HepG2 (cell line): ENCODE results near the gene CLDN7. TPM values are rescaled to one million over a fixed set of nuclear protein-coding genes. Genes with fewer than 3 reads are reported as not detected.

Experiments
- CHD2 ChIP-seq: IDR thresholded peaks from 2 replicates; pipeline ENCODE4 v1.6.1; 2011; ENCODE audit warnings: low read depth, low read length, improper control_type of control experiment
- EEA1 ChIP-seq: sonication (generic); formaldehyde crosslinking; IDR thresholded peaks from 2 replicates; pipeline ENCODE4 v1.5.1; 2020; ENCODE audit warnings: mild to moderate bottlenecking, missing genetic modification reagents, borderline replicate concordance
- HNF1B ChIP-seq: sonication (generic); formaldehyde crosslinking; IDR thresholded peaks from 2 replicates; pipeline ENCODE4 v1.5.1; 2020; ENCODE audit warnings: mild to moderate bottlenecking, moderate library complexity, missing genetic modification reagents
- HNRNPL ChIP-seq: fragments of 200-400 bp; formaldehyde crosslinking; IDR thresholded peaks from 2 replicates; pipeline ENCODE4 v1.6.1; 2017; ENCODE audit warnings: mild to moderate bottlenecking, low read depth, low read length
- HNRNPLL ChIP-seq: fragments of 200-400 bp; formaldehyde crosslinking; IDR thresholded peaks from 2 replicates; pipeline ENCODE4 v1.6.1; 2017; ENCODE audit warnings: mild to moderate bottlenecking, low read depth, low read length; ENCODE audit not compliant: poor library complexity, severe bottlenecking
- NFAT5 ChIP-seq: sonication (generic); formaldehyde crosslinking; IDR thresholded peaks from 2 replicates; pipeline ENCODE4 v1.4.0; 2020; ENCODE audit warnings: missing genetic modification reagents
- PATZ1 ChIP-seq: sonication (generic); formaldehyde crosslinking; IDR thresholded peaks from 2 replicates; pipeline ENCODE4 v1.4.0; 2020; ENCODE audit warnings: missing genetic modification reagents
- PRPF4 ChIP-seq: fragments of 200-400 bp; formaldehyde crosslinking; IDR thresholded peaks from 2 replicates; pipeline ENCODE4 v1.6.1; 2016; ENCODE audit warnings: low read length, low read depth; ENCODE audit not compliant: poor library complexity, severe bottlenecking
- RFXAP ChIP-seq: sonication (generic); formaldehyde crosslinking; IDR thresholded peaks from 2 replicates; pipeline ENCODE4 v1.4.0; 2020; ENCODE audit warnings: missing genetic modification reagents, borderline replicate concordance
- SIN3B ChIP-seq: fragments of 150-350 bp; IDR thresholded peaks from 2 replicates; pipeline ENCODE4 v1.6.1; 2014; ENCODE audit warnings: low read length
- SRSF1 ChIP-seq: fragments of 200-400 bp; formaldehyde crosslinking; optimal IDR thresholded peaks from 2 replicates; pipeline ENCODE3; 2017; ENCODE audit warnings: mild to moderate bottlenecking, low read depth, low read length, moderate library complexity
- TOE1 ChIP-seq: sonication (generic); formaldehyde crosslinking; IDR thresholded peaks from 2 replicates; pipeline ENCODE4 v1.4.0; 2020; ENCODE audit warnings: mild to moderate bottlenecking, missing genetic modification reagents
- ZNF143 ChIP-seq: sonication (generic); formaldehyde crosslinking; IDR thresholded peaks from 2 replicates; pipeline ENCODE4 v1.4.0; 2020; ENCODE audit warnings: missing genetic modification reagents
- ZNF33A ChIP-seq: sonication (generic); formaldehyde crosslinking; IDR thresholded peaks from 2 replicates; pipeline ENCODE4 v1.5.1; 2020; ENCODE audit warnings: missing genetic modification reagents, mild to moderate bottlenecking, moderate library complexity, borderline replicate concordance
- ZNF44 ChIP-seq: sonication (generic); formaldehyde crosslinking; IDR thresholded peaks from 2 replicates; pipeline ENCODE4 v1.5.1; 2020; ENCODE audit warnings: mild to moderate bottlenecking, missing genetic modification reagents
- ZNF704 ChIP-seq: sonication (generic); formaldehyde crosslinking; IDR thresholded peaks from 2 replicates; pipeline ENCODE4 v1.8.1; 2023; ENCODE audit warnings: mild to moderate bottlenecking, inconsistent platforms, moderate library complexity, missing genetic modification reagents, borderline replicate concordance
- ZNF891 ChIP-seq: sonication (generic); formaldehyde crosslinking; IDR thresholded peaks from 2 replicates; pipeline ENCODE4 v1.5.0; 2020; ENCODE audit warnings: mild to moderate bottlenecking, missing genetic modification reagents
- polyA plus RNA-seq, 8 experiments: library from polyadenylated mRNA; depleted of rRNA in 3 of 8; stranded (reverse) in 7 of 8; unstranded in 1 of 8; fragments of >200 nt; fragmentation: Illumina TruSeq in 4 of 8; extraction: Trizol in 4 of 8; gene quantifications; 2 replicates each; pipeline versions ENCODE4 v1.2.1 to v1.2.3, GENCODE V29; 2011 to 2016; ENCODE audit warnings: low read depth in 4 of 8, missing spikeins in 1 of 8, mixed read lengths in 1 of 8; ENCODE audit not compliant: insufficient read depth in 1 of 8
- total RNA-seq, 5 experiments: library from RNA; depleted of rRNA; stranded (reverse); fragments of >200 nt; fragmentation: Illumina TruSeq; extraction: Trizol; gene quantifications; 2 replicates each; pipeline ENCODE4 v1.2.3, GENCODE V29; 2016; ENCODE audit warnings: low read depth in 1 of 5

CLDN7 gene
- total and polyA plus RNA-seq, 2 of the 13 experiments (the other 11 are each of a cell fraction or from before 2014, with no cell fraction given), result not detected

GRCh38 chr17:7239091-7240027 is 22.9 kb downstream of the CLDN7 start, which contains the start of gene PHF23 (continued):
- TF ChIP-seq HNRNPLL (peak; percentile 97), ZNF33A (CRISPR knock-in tag) (no peak), RFXAP (CRISPR knock-in tag) (0 out of 2 replicates have a peak, but pooled peaks have one; percentile 46), PRPF4 (no peak), HNRNPL (no peak), ZNF891 (CRISPR knock-in tag) (peak; percentile 90; the same call in 1 of the 2 replicates), SRSF1 (peak; percentile 58), CHD2 (peak; percentile 36; the same call in 1 of the 2 replicates), TOE1 (0 out of 2 replicates have a peak, but pooled peaks have one; percentile 28), NFAT5 (CRISPR knock-in tag) (no peak), ZNF704 (CRISPR knock-in tag) (0 out of 2 replicates have a peak, but pooled peaks have one; percentile 60), HNF1B (CRISPR knock-in tag) (peak; percentile 66), PATZ1 (CRISPR knock-in tag) (peak; percentile 78), ZNF143 (CRISPR knock-in tag) (peak; percentile 93), ZNF44 (CRISPR knock-in tag) (peak; percentile 51; the same call in 1 of the 2 replicates), SIN3B (no peak; the same call in 1 of the 2 replicates), EEA1 (0 out of 2 replicates have a peak, but pooled peaks have one; percentile 41)
